Activated T-cell treated with anti-CD3 and anti-CD28 coated beads, Interleukin-2, amount 50 U/mL, for 72 hours (primary cell): ENCODE measurements around the gene PAQR4. TPM values are rescaled to one million over a fixed set of nuclear protein-coding genes. Genes with fewer than 3 reads are reported as not detected.
A peak's percentile ranks its signal among the peaks of the same experiment; 100 is the strongest.

Experiments used
- ATAC-seq, 2 donors: fragments of 150-1000 bp; cut with Tn5 transposase; replicated peaks in 1 of 2; 2 replicates each; pipeline ENCODE4 v1.10.0; 2021; ENCODE audit warnings: moderate library complexity in 2 of 2, mild to moderate bottlenecking in 1 of 2
- DNase-seq, 2 donors: peaks; one replicate each; pipeline ENCODE4 v3.0.0; 2021 to 2022; ENCODE audit warnings: mixed read lengths in 1 of 2
- H3K27ac Mint-ChIP-seq: one replicate; pipeline ENCODE4 v1.8.0; 2022; ENCODE audit warnings: mild to moderate bottlenecking, moderate library complexity, mixed read lengths
- H3K27me3 Mint-ChIP-seq: one replicate; pipeline ENCODE4 v1.8.0; 2022; ENCODE audit warnings: low read depth, mixed read lengths
- H3K36me3 Mint-ChIP-seq, 2 donors: one replicate each; pipeline ENCODE4 v1.8.0; 2022; ENCODE audit warnings: mixed read lengths in 2 of 2, mild to moderate bottlenecking in 1 of 2; ENCODE audit not compliant: insufficient read depth in 2 of 2
- H3K4me1 Mint-ChIP-seq: one replicate; pipeline ENCODE4 v1.8.0; 2022; ENCODE audit warnings: low read depth, mixed read lengths
- H3K4me3 Mint-ChIP-seq, 2 donors: one replicate each; pipeline ENCODE4 v1.8.0; 2022; ENCODE audit warnings: mild to moderate bottlenecking in 2 of 2, mixed read lengths in 2 of 2, moderate library complexity in 2 of 2
- H3K9me3 Mint-ChIP-seq, 2 donors: one replicate each; pipeline ENCODE4 v1.8.0; 2022; ENCODE audit warnings: mixed read lengths in 2 of 2
- total RNA-seq, 2 donors: library from RNA; stranded (reverse); gene quantifications; one replicate each; pipeline ENCODE4 v1.2.3, GENCODE V29; 2022

The PAQR4 gene
- total RNA-seq, 2 donors from 2014 or later, result 31.9 to 40.0 TPM

DNA sequence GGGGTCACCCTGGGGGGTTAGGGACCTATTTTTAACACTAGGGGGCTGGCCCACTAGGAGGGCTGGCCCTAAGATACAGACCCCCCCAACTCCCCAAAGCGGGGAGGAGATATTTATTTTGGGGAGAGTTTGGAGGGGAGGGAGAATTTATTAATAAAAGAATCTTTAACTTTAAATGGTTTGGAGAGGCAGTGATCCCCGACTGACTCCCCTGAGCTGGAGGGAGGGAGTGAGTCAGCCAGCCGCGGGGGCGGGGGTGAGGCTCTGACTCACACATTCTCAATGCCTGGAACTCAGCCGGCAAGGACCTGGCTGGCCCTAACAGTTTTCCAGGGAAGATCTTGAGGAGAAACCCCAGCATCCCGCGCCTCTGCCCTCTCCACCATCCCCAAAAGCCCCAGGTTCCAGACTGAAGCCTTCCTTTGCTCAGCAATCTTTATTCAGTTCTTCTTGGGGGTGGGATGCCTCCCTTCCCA, 53.1 kb downstream of the PAQR4 start:
- peak overlapping the region; percentile 83 to 85 for H3K4me3 Mint-ChIP-seq
- H3K4me1 Mint-ChIP-seq, result peaks cover 68% of the 10 kb centered on the region
- peaks cover 0 to 5% of the 10 kb centered on the region in 2 donors for H3K36me3 Mint-ChIP-seq
- peak overlapping the region; percentile 87 for H3K27ac Mint-ChIP-seq
- DNase-seq (peak; percentile 91 to 94), ATAC-seq (peak; percentile 39 to 46)
- H3K27me3 Mint-ChIP-seq, result peaks cover 17% of the 10 kb centered on the region
- H3K9me3 Mint-ChIP-seq, result no peaks in the 10 kb centered on the region

DNA sequence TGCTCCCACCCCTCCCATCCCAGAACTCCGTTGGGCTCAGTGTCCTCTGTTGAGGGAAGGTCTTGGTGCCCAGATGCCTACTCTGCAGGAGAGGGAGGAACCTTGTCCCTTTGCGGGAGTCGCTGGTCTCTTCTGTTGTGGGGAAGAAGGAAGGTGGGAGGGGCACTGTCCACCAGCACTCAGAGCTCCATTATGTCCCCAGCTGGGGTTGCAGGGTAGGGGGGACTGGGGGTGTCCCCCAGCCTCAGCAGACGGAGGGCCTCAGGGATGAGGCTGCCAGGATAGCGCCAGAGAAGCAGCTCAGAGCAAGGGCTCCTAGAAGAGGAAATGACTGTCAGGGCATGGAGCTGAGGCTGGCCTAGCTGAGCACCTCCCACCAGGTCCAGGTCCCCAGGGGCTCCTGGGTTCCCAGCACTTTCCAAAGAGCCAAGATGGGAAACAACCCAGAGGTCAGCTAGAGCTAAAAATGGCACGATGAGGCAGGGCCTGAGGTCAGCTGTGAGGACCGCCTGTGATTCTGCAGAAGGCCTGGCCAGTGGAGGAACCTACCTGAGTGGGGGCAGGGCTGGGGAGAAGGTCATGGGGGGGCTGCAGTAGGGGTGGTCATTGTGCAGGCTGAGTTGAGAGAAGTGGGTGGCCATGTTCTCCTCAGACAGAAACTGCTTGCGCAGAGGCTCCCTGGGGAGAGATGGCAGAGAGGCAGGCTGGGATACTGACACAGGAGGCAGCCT, 53.7 kb downstream of the PAQR4 start:
- Mint-ChIP-seq H3K27me3 (peaks cover 17% of the 10 kb centered on the region), H3K4me1 (peaks cover 68% of the 10 kb centered on the region), H3K36me3 (peaks cover 0 to 5% of the 10 kb centered on the region in 2 donors), H3K27ac (peak overlapping the region; percentile 87), H3K4me3 (peak overlapping the region; percentile 83 to 85), H3K9me3 (no peaks in the 10 kb centered on the region)
- DNase-seq, result peak in 1 of 2 donors; percentile 31
- ATAC-seq, result no peak

Other genes starting within 250 kb of the PAQR4 start
- gene PRSS27, start 249.1 kb upstream of the PAQR4 start, total RNA-seq, result 1 to 10 TPM; 7.6 to 8.8 TPM
- 100 to 1,000 TPM; 696 to 731 TPM for gene SRRM2, start 216.7 kb upstream of the PAQR4 start, total RNA-seq
- gene ELOB, start 192.1 kb upstream of the PAQR4 start, total RNA-seq, result 100 to 1,000 TPM; 158 to 208 TPM
- gene PRSS33, start 181.8 kb upstream of the PAQR4 start, total RNA-seq, result under 1 TPM in 1 of 2 donors, not detected in 1; 0.46 TPM
- under 1 TPM in 1 of 2 donors, not detected in 1; 0.29 TPM for gene PRSS41, start 170.9 kb upstream of the PAQR4 start, total RNA-seq
- gene PRSS21, start 152.1 kb upstream of the PAQR4 start, total RNA-seq, result 10 to 100 TPM in 1 of 2 donors, 1 to 10 TPM in 1; 2.4 to 10.3 TPM
- 1 to 10 TPM; 3.9 to 8.5 TPM for gene ZG16B, start 139.0 kb upstream of the PAQR4 start, total RNA-seq
- 1 to 10 TPM in 1 of 2 donors, not detected in 1; 1.1 TPM for gene PRSS22, start 111.2 kb upstream of the PAQR4 start, total RNA-seq
- 10 to 100 TPM; 26.4 to 29.1 TPM for gene FLYWCH2, start 86.1 kb upstream of the PAQR4 start, total RNA-seq
- 10 to 100 TPM; 68.5 to 76.4 TPM for gene FLYWCH1, start 57.4 kb upstream of the PAQR4 start, total RNA-seq
- under 1 TPM; 0.12 TPM for gene KREMEN2, start 5.1 kb upstream of the PAQR4 start, total RNA-seq
- 100 to 1,000 TPM in 1 of 2 donors, 10 to 100 TPM in 1; 96.1 to 112 TPM for gene PKMYT1, start 11.1 kb downstream of the PAQR4 start, total RNA-seq
- gene CLDN9, start 43.6 kb downstream of the PAQR4 start, total RNA-seq, result under 1 TPM in 1 of 2 donors, not detected in 1; 0.14 TPM
- gene CLDN6, start 48.8 kb downstream of the PAQR4 start, total RNA-seq, result not detected
- gene TNFRSF12A, start 51.0 kb downstream of the PAQR4 start, total RNA-seq, result 1 to 10 TPM; 3.9 to 4.0 TPM
- gene HCFC1R1, start 54.6 kb downstream of the PAQR4 start, total RNA-seq, result 10 to 100 TPM; 27.6 to 32.8 TPM
- 10 to 100 TPM; 49.1 to 50.9 TPM for gene THOC6, start 54.7 kb downstream of the PAQR4 start, total RNA-seq
- under 1 TPM in 1 of 2 donors, not detected in 1; 0.30 TPM for gene BICDL2, start 67.6 kb downstream of the PAQR4 start, total RNA-seq
- gene MMP25, start 77.2 kb downstream of the PAQR4 start, total RNA-seq, result 1 to 10 TPM; 2.3 to 5.2 TPM
- 1,000 to 10,000 TPM; 1,427 to 2,251 TPM for gene IL32, start 96.3 kb downstream of the PAQR4 start, total RNA-seq
- under 1 TPM; 0.28 to 0.48 TPM for gene ZSCAN10, start 129.9 kb downstream of the PAQR4 start, total RNA-seq
- under 1 TPM; 0.12 to 0.28 TPM for gene ZNF205, start 143.2 kb downstream of the PAQR4 start, total RNA-seq
- 10 to 100 TPM; 12.2 to 16.3 TPM for gene ZNF213, start 165.7 kb downstream of the PAQR4 start, total RNA-seq
- under 1 TPM in 1 of 2 donors, not detected in 1; 0.35 TPM for gene OR1F1, start 218.9 kb downstream of the PAQR4 start, total RNA-seq